IMR-90 (cell line): Measurements from ENCODE around the gene PHF11. TPM values are rescaled to one million over a fixed set of nuclear protein-coding genes. Genes with fewer than 3 reads are reported as not detected.

Experiments used
- ATAC-seq: fragments of 200-7000 bp; cut with Tn5 transposase; 2 replicates; pipeline ENCODE4 v1.9.1; 2020; ENCODE audit warnings: low read depth, mild to moderate bottlenecking, moderate library complexity
- BruUV-seq: library from RNA; stranded (reverse); fragments of 400-500 nt; replicated peaks from 2 replicates; lab custom pipeline; 2021; lab: Mats Ljungman, UMichigan
- CTCF ChIA-PET: fragments of 300-600 bp; formaldehyde crosslinking; extraction: SDS; loops from one replicate; lab custom pipeline; 2021; ENCODE audit warnings: antibody characterized with exemption; lab: Yijun Ruan, JAX
- POLR2A ChIA-PET: fragments of 300-600 bp; sonication (Branson Sonifier 250); formaldehyde crosslinking; loops from one replicate; lab custom pipeline; 2022; ENCODE audit warnings: antibody characterized with exemption; ENCODE audit not compliant: unreplicated experiment; lab: Charles Lee
- DNase-seq: peaks from one replicate; pipeline ENCODE4 v3.0.0; 2013
- H2AFZ ChIP-seq: replicated peaks from 2 replicates; pipeline ENCODE3; 2013; ENCODE audit warnings: low read length, mild to moderate bottlenecking; ENCODE audit not compliant: poor library complexity
- H2AK5ac ChIP-seq: 2 replicates; pipeline ENCODE4 v1.6.1; 2013; ENCODE audit warnings: low read depth, low read length, inconsistent platforms
- H2AK9ac ChIP-seq: replicated peaks from 2 replicates; pipeline ENCODE3; 2013; ENCODE audit warnings: mild to moderate bottlenecking, low read depth, low read length, moderate library complexity; ENCODE audit not compliant: poor library complexity
- H2BK120ac ChIP-seq: 2 replicates; pipeline ENCODE4 v1.6.1; 2013; ENCODE audit warnings: low read depth, low read length, inconsistent platforms
- H2BK15ac ChIP-seq: 3 replicates; pipeline ENCODE4 v1.6.1; 2013; ENCODE audit warnings: low read depth, low read length, inconsistent platforms
- H2BK20ac ChIP-seq: 2 replicates; pipeline ENCODE4 v1.6.1; 2013; ENCODE audit warnings: low read depth, mild to moderate bottlenecking, inconsistent platforms, low read length, moderate library complexity
- H2BK5ac ChIP-seq: 2 replicates; pipeline ENCODE4 v1.6.1; 2013; ENCODE audit warnings: mild to moderate bottlenecking, low read depth, low read length, inconsistent platforms; ENCODE audit not compliant: poor library complexity, severe bottlenecking
- H3K14ac ChIP-seq: replicated peaks from 2 replicates; pipeline ENCODE4 v1.6.1; 2013; ENCODE audit warnings: low read depth, low read length, inconsistent platforms
- H3K18ac ChIP-seq: 2 replicates; pipeline ENCODE4 v1.6.1; 2013; ENCODE audit warnings: low read depth, low read length, control low read depth
- H3K23ac ChIP-seq: 2 replicates; pipeline ENCODE4 v1.6.1; 2013; ENCODE audit warnings: low read depth, low read length, inconsistent platforms
- H3K27ac ChIP-seq: 2 replicates; pipeline ENCODE4 v1.5.1; 2013; ENCODE audit warnings: mild to moderate bottlenecking, control low read depth, low read length; ENCODE audit not compliant: insufficient read depth
- H3K27me3 ChIP-seq: 2 replicates; pipeline ENCODE4 v1.6.1; 2013; ENCODE audit warnings: low read length; ENCODE audit not compliant: control insufficient read depth, insufficient read depth
- H3K36me3 ChIP-seq: 2 replicates; pipeline ENCODE4 v1.6.1; 2013; ENCODE audit warnings: low read length, mixed read lengths; ENCODE audit not compliant: control insufficient read depth, insufficient read depth
- H3K4ac ChIP-seq: 2 replicates; pipeline ENCODE4 v1.6.1; 2013; ENCODE audit warnings: low read depth, low read length, inconsistent platforms
- H3K4me1 ChIP-seq: 2 replicates; pipeline ENCODE4 v1.6.1; 2013; ENCODE audit warnings: low read length, mixed read lengths; ENCODE audit not compliant: control insufficient read depth, insufficient read depth
- H3K4me2 ChIP-seq: 2 replicates; pipeline ENCODE4 v1.6.1; 2013; ENCODE audit warnings: low read depth, mild to moderate bottlenecking, control low read depth, low read length, moderate library complexity
- H3K4me3 ChIP-seq: 2 replicates; pipeline ENCODE4 v1.5.1; 2013; ENCODE audit warnings: low read depth, mild to moderate bottlenecking, control low read depth, low read length, moderate library complexity; ENCODE audit not compliant: insufficient read depth
- H3K56ac ChIP-seq: 2 replicates; pipeline ENCODE4 v1.6.1; 2013; ENCODE audit warnings: low read length, inconsistent platforms; ENCODE audit not compliant: insufficient read depth; ENCODE audit errors: extremely low read depth
- H3K79me1 ChIP-seq, 2 experiments: 2 replicates each; pipeline ENCODE4 v1.6.1; 2013; ENCODE audit warnings: low read length in 2 of 2, inconsistent platforms in 1 of 2, low read depth in 1 of 2
- H3K9ac ChIP-seq: 2 replicates; pipeline ENCODE4 v1.6.1; 2013; ENCODE audit warnings: low read depth, low read length, control low read depth
- H3K9me1 ChIP-seq: 2 replicates; pipeline ENCODE4 v1.6.1; 2013; ENCODE audit warnings: low read length, inconsistent platforms; ENCODE audit not compliant: insufficient read depth
- H3K9me3 ChIP-seq: 2 replicates; pipeline ENCODE4 v1.6.1; 2013; ENCODE audit warnings: low read length; ENCODE audit not compliant: control insufficient read depth, insufficient read depth
- H4K20me1 ChIP-seq: 2 replicates; pipeline ENCODE4 v1.6.1; 2013; ENCODE audit warnings: low read length, inconsistent platforms; ENCODE audit not compliant: insufficient read depth
- H4K5ac ChIP-seq: 2 replicates; pipeline ENCODE4 v1.6.1; 2013; ENCODE audit warnings: mild to moderate bottlenecking, low read depth, low read length, control low read depth
- H4K8ac ChIP-seq, 2 experiments: 2 replicates each; pipeline ENCODE4 v1.6.1; 2013; ENCODE audit warnings: low read depth in 2 of 2, low read length in 2 of 2, control low read depth in 1 of 2, inconsistent platforms in 1 of 2
- H4K91ac ChIP-seq: 2 replicates; pipeline ENCODE4 v1.6.1; 2013; ENCODE audit warnings: low read depth, low read length, inconsistent platforms; ENCODE audit not compliant: insufficient read depth
- BHLHE40 ChIP-seq: fragments of 150-350 bp; IDR thresholded peaks from 2 replicates; pipeline ENCODE4 v1.6.1; 2016; ENCODE audit warnings: mild to moderate bottlenecking, low read depth, low read length
- MAZ ChIP-seq: IDR thresholded peaks from 2 replicates; pipeline ENCODE4 v1.6.1; 2012; ENCODE audit warnings: low read depth, mild to moderate bottlenecking, low read length, improper control_type of control experiment, moderate library complexity, borderline replicate concordance
- NFE2L2 ChIP-seq: fragments of 150-350 bp; IDR thresholded peaks from 2 replicates; pipeline ENCODE4 v1.6.1; 2016; ENCODE audit warnings: low read depth, mild to moderate bottlenecking, low read length
- RAD21 ChIP-seq: IDR thresholded peaks from 2 replicates; pipeline ENCODE4 v1.6.1; 2012; ENCODE audit warnings: low read length, improper control_type of control experiment
- SMC3 ChIP-seq: fragments of 150-350 bp; IDR thresholded peaks from 2 replicates; pipeline ENCODE4 v1.6.1; 2016; ENCODE audit warnings: low read depth, mild to moderate bottlenecking, antibody characterized with exemption, low read length, moderate library complexity
- WGBS, 2 experiments: methylation state at CpG; one replicate each; pipeline versions ENCODE4 v1.1.5 to v1.1.7; 2013; ENCODE audit warnings: missing lambda C conversion rate in 2 of 2; ENCODE audit not compliant: insufficient read length in 1 of 2; ENCODE audit errors: extremely low coverage in 2 of 2; 5-methylcytosine and 5-hydroxymethylcytosine counted together
- dilution Hi-C: fragments of 300-500 bp; cut with HindIII; formaldehyde crosslinking; loops from one replicate; pipeline ENCODE4 v1.14.3; 2018; ENCODE audit warnings: low sequenced_read_pairs; ENCODE audit not compliant: unreplicated experiment
- in situ Hi-C: fragments of 300-500 bp; cut with MboI; formaldehyde crosslinking; loops from 3 replicates; pipeline ENCODE4 v1.14.3; 2019; ENCODE audit warnings: low sequenced_read_pairs, inconsistent platforms, mixed read lengths
- intact Hi-C: fragments of 100-400 bp; cut with micrococcal nuclease; formaldehyde crosslinking; loops from 2 replicates; pipeline ENCODE4 v1.10.0; 2022
- polyA plus RNA-seq, 3 experiments: library from polyadenylated mRNA; depleted of rRNA; stranded (reverse); fragments of >200 nt; gene quantifications; 2 replicates each; pipeline ENCODE4 v1.2.3, GENCODE V29; 2012; ENCODE audit warnings: low replicate concordance in 1 of 3
- total RNA-seq: library from RNA; depleted of rRNA; stranded (reverse); fragments of >200 nt; gene quantifications from 2 replicates; pipeline ENCODE4 v1.2.3, GENCODE V29; 2012

Gene PHF11
- total and polyA plus RNA-seq, 2 of the 4 experiments (the other 2 are of a cell fraction), result 3.9 to 15.4 TPM

GRCh38 chr13:49533591-49534269, 38.0 kb downstream of the PHF11 start:
- no peak overlapping the region for H3K27ac ChIP-seq
- no peak for ATAC-seq
- no peak overlapping the region for H3K4me2 ChIP-seq
- H3K56ac ChIP-seq, result no peak overlapping the region
- H3K4ac ChIP-seq, result no peak overlapping the region
- no peak overlapping the region for H3K9ac ChIP-seq
- no peak overlapping the region for H2AK9ac ChIP-seq
- no peak overlapping the region for H2BK5ac ChIP-seq
- peaks cover 4% of the 10 kb centered on the region; the same call in 1 of the 2 replicates for H3K9me1 ChIP-seq
- TF ChIP-seq SMC3, result no peak
- TF ChIP-seq BHLHE40, result no peak
- TF ChIP-seq NFE2L2, result no peak
- no peak for TF ChIP-seq MAZ
- no peak for TF ChIP-seq RAD21
- H4K8ac ChIP-seq, result no peak overlapping the region
- H2BK120ac ChIP-seq, result no peak overlapping the region
- no peak for DNase-seq
- no peaks in the 10 kb centered on the region for H4K20me1 ChIP-seq
- CTCF ChIA-PET, result no interaction called here
- H2AK5ac ChIP-seq, result no peak overlapping the region
- BruUV-seq, result no TSS peak
- peaks cover 9% of the 10 kb centered on the region for H3K36me3 ChIP-seq
- no peaks in the 10 kb centered on the region for H3K9me3 ChIP-seq
- H3K23ac ChIP-seq, result no peak overlapping the region
- no peaks in the 10 kb centered on the region for H3K27me3 ChIP-seq
- H3K4me1 ChIP-seq, result no peaks in the 10 kb centered on the region
- POLR2A ChIA-PET, result no interaction called here
- no peak overlapping the region for H2AFZ ChIP-seq
- H3K18ac ChIP-seq, result no peak overlapping the region
- no peak overlapping the region for H4K5ac ChIP-seq
- H3K4me3 ChIP-seq, result no peak overlapping the region
- intact Hi-C loops (no loop called here), dilution Hi-C loops (no loop called here), in situ Hi-C loops (no loop called here)
- H2BK20ac ChIP-seq, result no peak overlapping the region
- H3K14ac ChIP-seq, result no peak overlapping the region
- no peak overlapping the region for H2BK15ac ChIP-seq
- H3K79me1 ChIP-seq, result peaks cover 0 to 3% of the 10 kb centered on the region in 2 experiments; a peak in 1 of 4 replicates
- WGBS, 2 experiments, result 100% methylated on average over 3 of the region's 7 CpGs; no CpG with 5 or more reads in 1 of the 2 experiments
- H4K91ac ChIP-seq, result no peak overlapping the region
